OCI-LY3 (cell line): ENCODE data around the gene SPON2.

Source experiments
- H2AFZ ChIP-seq: fragments of 200-600, 300-600 bp; shearing (Covaris generic); 2 replicates; pipeline ENCODE4 v1.6.0; 2014; ENCODE audit warnings: antibody characterized with exemption, low read depth, low read length
- H3K27ac ChIP-seq: fragments of 200-600, 300-600 bp; sonication (generic); 2 replicates; pipeline ENCODE4 v1.5.1; 2014; ENCODE audit warnings: mild to moderate bottlenecking, low read length, moderate library complexity, mixed read lengths
- H3K27me3 ChIP-seq: fragments of 200-600, 300-600 bp; sonication (generic); 2 replicates; pipeline ENCODE4 v1.6.1; 2014; ENCODE audit warnings: low read depth, low read length, mixed read lengths
- H3K36me3 ChIP-seq: fragments of 200-600, 300-600 bp; sonication (generic); replicated peaks from 2 replicates; pipeline ENCODE3; 2014; ENCODE audit warnings: low read depth, low read length, mixed read lengths
- H3K4me1 ChIP-seq: fragments of 300-600, 200-600 bp; sonication (generic); 2 replicates; pipeline ENCODE4 v1.6.1; 2014; ENCODE audit warnings: low read length, mixed read lengths
- H3K4me2 ChIP-seq: fragments of 200-600, 300-600 bp; sonication (generic); 2 replicates; pipeline ENCODE4 v1.6.1; 2014; ENCODE audit warnings: low read length, mixed read lengths
- H3K4me3 ChIP-seq: fragments of 300-600, 200-600 bp; sonication (generic); 2 replicates; pipeline ENCODE4 v1.5.1; 2014; ENCODE audit warnings: antibody characterized with exemption, mild to moderate bottlenecking, low read length, moderate library complexity
- H3K79me2 ChIP-seq: fragments of 300-600, 200-600 bp; shearing (Covaris generic); 2 replicates; pipeline ENCODE4 v1.6.1; 2014; ENCODE audit warnings: mild to moderate bottlenecking, low read length, mixed read lengths
- H3K9ac ChIP-seq: fragments of 300-600, 200-600 bp; shearing (Covaris generic); 2 replicates; pipeline ENCODE4 v1.6.0; 2014; ENCODE audit warnings: mild to moderate bottlenecking, low read length, moderate library complexity
- H3K9me3 ChIP-seq: fragments of 200-600, 300-600 bp; shearing (Covaris generic); 2 replicates; pipeline ENCODE4 v1.6.1; 2014; ENCODE audit warnings: low read length, mixed read lengths; ENCODE audit not compliant: insufficient read depth
- H4K20me1 ChIP-seq: fragments of 200-600, 300-600 bp; sonication (generic); 2 replicates; pipeline ENCODE4 v1.6.1; 2016; ENCODE audit warnings: low read length, mixed read lengths; ENCODE audit not compliant: insufficient read depth
- EZH2phosphoT487 ChIP-seq: fragments of 200-600 bp; shearing (Covaris generic); IDR thresholded peaks from 2 replicates; pipeline ENCODE4 v1.6.1; 2018; ENCODE audit warnings: antibody characterized with exemption, mixed run types, low read depth
- TF ChIP-seq, protein P1 (sequence below): fragments of 200-600, 300-600 bp; sonication (generic); IDR thresholded peaks from 2 replicates; pipeline ENCODE4 v1.5.1; 2014; ENCODE audit warnings: antibody characterized with exemption, low read length, low read depth

The SPON2 gene

DNA sequence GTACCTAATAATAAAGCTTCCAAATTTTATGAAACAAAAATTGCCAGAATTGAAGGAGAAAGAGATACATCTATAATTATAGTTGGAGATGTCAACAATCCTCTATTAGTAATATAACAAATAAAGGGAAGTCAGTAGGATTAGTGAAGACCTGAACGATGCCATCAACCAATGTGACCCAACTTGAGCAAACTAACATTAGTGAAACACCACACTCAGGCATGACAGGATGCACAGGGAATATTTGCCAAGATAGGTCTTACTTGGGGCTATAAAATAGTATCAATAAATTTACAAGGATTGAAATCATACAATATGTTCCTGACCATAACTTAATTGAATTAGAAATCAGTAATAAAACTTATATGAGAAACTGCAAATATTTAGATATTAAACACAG, 12.0 kb downstream of the SPON2 start:
- H3K27me3 ChIP-seq, result peaks cover 12% of the 10 kb centered on the region
- H3K4me3 ChIP-seq, result no peak overlapping the region

DNA sequence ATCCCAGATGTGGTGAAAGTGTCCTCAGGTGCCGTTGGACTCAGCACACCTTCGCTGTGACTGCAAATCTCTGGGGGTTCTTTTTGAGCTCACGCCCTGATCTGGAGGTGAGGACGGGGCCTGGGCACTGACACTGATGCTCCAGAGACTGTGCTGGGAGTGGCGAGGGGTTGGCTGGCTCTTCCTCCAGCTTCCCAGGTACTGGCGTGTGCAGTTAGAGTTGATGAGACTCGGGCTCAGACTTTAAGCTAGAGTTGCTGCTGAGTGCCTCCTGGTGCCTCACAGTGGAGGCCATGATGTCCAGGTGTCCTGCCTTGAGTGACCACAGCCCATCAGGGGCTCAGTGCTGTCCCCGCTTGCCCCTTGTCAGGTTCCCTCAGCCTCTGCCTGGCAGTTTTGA, 16.3 kb downstream of the SPON2 start:
- H3K27ac ChIP-seq, result no peak overlapping the region
- H3K79me2 ChIP-seq, result no peaks in the 10 kb centered on the region
- H3K9me3 ChIP-seq, result 0 out of 2 replicates have a peak, but pooled peaks cover 9% of the 10 kb centered on the region
- no peak overlapping the region for H2AFZ ChIP-seq
- peaks cover 4% of the 10 kb centered on the region; the same call in 1 of the 2 replicates for H3K4me1 ChIP-seq
- H3K9ac ChIP-seq, result no peak overlapping the region
- H3K4me2 ChIP-seq, result no peak overlapping the region
- peaks cover 32% of the 10 kb centered on the region for H3K27me3 ChIP-seq
- no peak overlapping the region for H3K4me3 ChIP-seq
- TF ChIP-seq, protein P1, sequence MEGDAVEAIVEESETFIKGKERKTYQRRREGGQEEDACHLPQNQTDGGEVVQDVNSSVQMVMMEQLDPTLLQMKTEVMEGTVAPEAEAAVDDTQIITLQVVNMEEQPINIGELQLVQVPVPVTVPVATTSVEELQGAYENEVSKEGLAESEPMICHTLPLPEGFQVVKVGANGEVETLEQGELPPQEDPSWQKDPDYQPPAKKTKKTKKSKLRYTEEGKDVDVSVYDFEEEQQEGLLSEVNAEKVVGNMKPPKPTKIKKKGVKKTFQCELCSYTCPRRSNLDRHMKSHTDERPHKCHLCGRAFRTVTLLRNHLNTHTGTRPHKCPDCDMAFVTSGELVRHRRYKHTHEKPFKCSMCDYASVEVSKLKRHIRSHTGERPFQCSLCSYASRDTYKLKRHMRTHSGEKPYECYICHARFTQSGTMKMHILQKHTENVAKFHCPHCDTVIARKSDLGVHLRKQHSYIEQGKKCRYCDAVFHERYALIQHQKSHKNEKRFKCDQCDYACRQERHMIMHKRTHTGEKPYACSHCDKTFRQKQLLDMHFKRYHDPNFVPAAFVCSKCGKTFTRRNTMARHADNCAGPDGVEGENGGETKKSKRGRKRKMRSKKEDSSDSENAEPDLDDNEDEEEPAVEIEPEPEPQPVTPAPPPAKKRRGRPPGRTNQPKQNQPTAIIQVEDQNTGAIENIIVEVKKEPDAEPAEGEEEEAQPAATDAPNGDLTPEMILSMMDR, result no peak
- TF ChIP-seq EZH2phosphoT487, result no peak
- H4K20me1 ChIP-seq, result no peaks in the 10 kb centered on the region
- no peaks in the 10 kb centered on the region for H3K36me3 ChIP-seq

More for the DNA sequence above, 12.0 kb downstream of the SPON2 start:
- Histone ChIP-seq H2AFZ (no peak overlapping the region), H3K9ac (no peak overlapping the region), H3K36me3 (no peaks in the 10 kb centered on the region), H3K27ac (no peak overlapping the region), H3K79me2 (no peaks in the 10 kb centered on the region), H3K9me3 (0 out of 2 replicates have a peak, but pooled peaks cover 9% of the 10 kb centered on the region), H3K4me1 (peaks cover 6% of the 10 kb centered on the region; the same call in 1 of the 2 replicates), H4K20me1 (no peaks in the 10 kb centered on the region), H3K4me2 (no peak overlapping the region)
- no peak for TF ChIP-seq EZH2phosphoT487
- TF ChIP-seq, protein P1, result no peak

DNA sequence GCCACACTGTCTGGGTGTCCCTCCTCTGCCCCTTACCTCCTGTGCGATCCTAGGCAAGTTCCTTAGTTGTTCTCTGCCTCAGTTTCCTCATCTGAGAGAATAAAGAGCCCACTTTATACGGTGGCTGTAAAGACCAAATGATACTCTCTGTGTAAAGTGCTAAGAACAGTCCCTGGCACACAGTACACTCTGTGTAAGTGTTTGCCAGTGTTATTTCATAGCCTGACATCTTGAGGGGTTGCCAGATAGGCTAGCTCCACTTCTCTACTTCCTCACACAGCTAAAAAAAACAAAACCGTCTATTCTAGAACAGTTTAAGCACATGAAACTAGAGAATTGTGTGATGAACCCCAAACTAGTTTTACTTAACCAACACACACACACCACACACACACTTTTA, 17.1 kb downstream of the SPON2 start:
- no peak for TF ChIP-seq EZH2phosphoT487
- TF ChIP-seq, protein P1, result no peak
- Histone ChIP-seq H3K36me3 (no peaks in the 10 kb centered on the region), H4K20me1 (no peaks in the 10 kb centered on the region), H3K79me2 (no peaks in the 10 kb centered on the region), H3K27ac (no peak overlapping the region), H3K4me1 (peaks cover 4% of the 10 kb centered on the region; the same call in 1 of the 2 replicates), H3K27me3 (peaks cover 32% of the 10 kb centered on the region), H3K9me3 (0 out of 2 replicates have a peak, but pooled peaks cover 9% of the 10 kb centered on the region), H3K4me3 (no peak overlapping the region), H2AFZ (no peak overlapping the region), H3K4me2 (no peak overlapping the region), H3K9ac (no peak overlapping the region)

DNA sequence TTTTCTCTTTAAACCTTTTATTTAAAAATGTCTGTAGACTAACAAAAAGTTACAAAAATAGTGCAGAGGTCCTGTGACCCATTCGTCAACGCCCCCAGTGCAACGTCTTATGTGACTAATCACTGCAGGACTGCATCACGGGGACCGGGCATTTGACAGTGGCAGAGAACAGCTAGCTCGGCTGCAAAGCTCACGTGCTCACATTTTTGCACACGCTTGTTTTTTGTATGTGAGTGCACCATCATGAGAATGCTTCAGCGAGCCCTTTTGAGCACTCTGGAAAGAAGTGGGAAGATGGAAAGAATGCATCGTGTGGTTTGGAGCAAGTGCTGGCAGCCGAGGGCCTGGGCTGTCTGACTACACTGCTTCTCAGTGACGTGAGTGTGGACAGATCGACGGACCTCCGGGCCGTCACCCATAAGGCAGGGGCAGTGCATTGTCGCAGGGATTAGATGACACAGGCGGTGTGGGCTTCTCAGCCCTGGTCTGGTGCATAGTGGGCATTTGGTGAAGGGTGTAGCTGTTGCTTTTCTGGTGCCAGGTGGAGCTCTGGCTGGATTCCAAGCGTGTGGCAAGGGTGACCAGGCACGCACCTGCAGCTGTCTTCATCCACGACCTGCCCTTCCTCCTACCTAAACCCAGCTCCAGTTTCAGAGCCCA, 17.7 kb downstream of the SPON2 start:
- H3K9ac ChIP-seq, result no peak overlapping the region
- no peak overlapping the region for H3K27ac ChIP-seq
- H3K4me2 ChIP-seq, result peak overlapping the region; percentile 47
- 0 out of 2 replicates have a peak, but pooled peaks cover 9% of the 10 kb centered on the region for H3K9me3 ChIP-seq
- no peak overlapping the region; the same call in 1 of the 2 replicates for H2AFZ ChIP-seq
- H3K36me3 ChIP-seq, result no peaks in the 10 kb centered on the region
- peaks cover 4% of the 10 kb centered on the region; the same call in 1 of the 2 replicates for H3K4me1 ChIP-seq
- H4K20me1 ChIP-seq, result no peaks in the 10 kb centered on the region
- TF ChIP-seq, protein P1, result no peak
- no peak for TF ChIP-seq EZH2phosphoT487
- H3K4me3 ChIP-seq, result peak overlapping the region; percentile 28; the same call in 1 of the 2 replicates
- peaks cover 32% of the 10 kb centered on the region for H3K27me3 ChIP-seq
- no peaks in the 10 kb centered on the region for H3K79me2 ChIP-seq
